Colon (tissue), 2 donors: Measurements from ENCODE around the gene TMEM130.

ENCODE experiments used
- FAIRE-seq: peaks from 2 replicates; lab custom pipeline; 2012; peaks lifted over from hg19 to GRCh38; lab: Jason Lieb, UNC
- donor health status: control.
- donor health status: control.

The TMEM130 gene

DNA sequence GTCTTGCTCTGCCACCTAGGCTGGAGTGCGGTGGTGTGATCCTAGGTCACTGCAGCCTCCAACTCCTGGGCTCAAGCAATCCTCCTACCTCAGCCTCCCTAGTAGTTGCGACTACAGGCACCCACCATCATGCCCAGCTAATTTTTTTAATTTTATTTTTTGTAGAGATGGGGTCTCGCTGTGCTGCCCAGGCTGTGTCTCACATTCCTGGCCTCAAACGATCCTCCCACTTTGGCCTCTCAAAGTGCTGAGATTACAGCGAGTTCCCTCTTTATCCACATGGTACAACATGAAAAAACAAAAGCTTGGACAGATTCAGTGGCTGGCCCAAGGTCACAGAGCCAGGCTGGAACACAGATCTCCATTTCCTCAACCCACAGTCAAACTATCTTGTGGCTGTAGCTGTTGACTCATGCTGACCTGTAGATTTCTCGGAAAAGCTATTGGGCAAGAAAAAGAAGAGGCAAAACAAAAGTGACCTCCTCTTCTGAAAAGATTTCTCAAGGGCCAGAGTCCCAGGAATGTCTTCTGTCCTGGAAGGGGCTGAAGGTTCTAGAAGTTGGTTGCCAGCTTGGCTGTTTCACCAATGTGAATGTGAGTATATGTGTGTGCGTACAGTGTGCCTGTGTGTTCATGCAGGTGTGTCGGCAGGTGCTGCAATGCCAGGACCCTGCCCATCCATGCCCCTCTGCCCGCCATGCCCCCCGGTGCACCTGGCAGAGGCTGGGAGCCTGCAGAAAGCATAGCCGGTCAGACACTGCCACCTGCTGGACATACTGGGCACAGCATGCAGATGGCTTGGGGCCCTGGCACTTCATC lies 28.4 kb downstream of the TMEM130 start:
- no peak for FAIRE-seq

GRCh38 chr7:98840722-98841121 lies 29.1 kb downstream of the TMEM130 start:
- FAIRE-seq, result no peak

GRCh38 chr7:98840096-98840495 lies 29.7 kb downstream of the TMEM130 start:
- no peak for FAIRE-seq

- no peak for FAIRE-seq
These were observed 32.2 kb downstream of the TMEM130 start for GRCh38 chr7:98837630-98837972.

- FAIRE-seq, result no peak
These were observed 32.8 kb downstream of the TMEM130 start for GRCh38 chr7:98836811-98837629.

GRCh38 chr7:98834949-98835348 lies 34.9 kb downstream of the TMEM130 start:
- FAIRE-seq, result no peak

DNA sequence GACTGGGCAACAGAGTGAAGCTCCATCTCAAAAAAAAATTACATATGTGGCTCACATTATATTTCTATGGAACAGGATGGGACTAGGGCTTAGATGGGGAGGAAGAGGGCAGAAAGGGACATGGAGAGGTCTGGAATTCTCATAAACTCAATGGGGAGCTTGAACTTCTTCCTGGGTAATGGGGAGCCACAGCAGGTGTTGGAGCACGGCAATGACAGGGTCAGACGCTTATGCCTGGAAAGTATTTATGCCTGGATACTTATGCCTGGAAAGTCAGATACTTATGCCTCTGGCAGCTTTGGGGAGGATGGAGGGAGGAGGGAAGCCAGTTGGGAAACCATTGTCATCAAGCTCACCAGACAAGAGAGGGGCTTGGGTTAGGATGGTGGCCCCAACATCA lies 36.8 kb downstream of the TMEM130 start:
- FAIRE-seq, result no peak

GRCh38 chr7:98831641-98832221 lies 38.1 kb downstream of the TMEM130 start:
- no peak for FAIRE-seq

DNA sequence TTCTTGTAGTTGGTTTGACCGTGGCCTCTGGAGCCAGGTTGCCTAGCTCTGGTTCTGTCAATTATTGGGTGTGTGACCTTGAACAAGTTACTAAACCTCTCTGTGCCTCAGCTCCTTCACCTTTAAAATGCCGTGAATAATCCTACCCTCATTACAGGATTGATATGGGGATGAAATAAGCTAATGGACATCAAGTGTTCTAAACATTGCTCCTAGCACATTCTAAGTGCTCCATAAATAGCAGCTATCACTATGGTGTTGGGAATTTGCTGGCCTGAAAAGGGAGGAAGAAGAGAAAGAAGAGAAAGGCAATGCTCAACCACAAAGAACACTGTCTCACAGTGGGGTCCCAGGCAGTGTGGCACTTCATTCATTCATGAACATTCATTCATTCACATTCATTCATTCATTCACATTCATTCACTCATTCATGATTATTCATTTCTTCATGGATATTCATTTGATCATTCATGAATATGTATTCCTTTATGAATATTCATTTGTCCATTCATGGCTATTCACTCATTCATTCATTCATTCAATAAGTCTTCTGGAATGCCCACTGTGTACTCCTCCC lies 38.8 kb downstream of the TMEM130 start:
- no peak for FAIRE-seq

GRCh38 chr7:98828368-98828767 lies 41.4 kb downstream of the TMEM130 start:
- no peak for FAIRE-seq

GRCh38 chr7:98827258-98827657 lies 42.6 kb downstream of the TMEM130 start:
- no peak for FAIRE-seq

GRCh38 chr7:98826811-98827231 lies 43.0 kb downstream of the TMEM130 start:
- FAIRE-seq, result no peak

DNA sequence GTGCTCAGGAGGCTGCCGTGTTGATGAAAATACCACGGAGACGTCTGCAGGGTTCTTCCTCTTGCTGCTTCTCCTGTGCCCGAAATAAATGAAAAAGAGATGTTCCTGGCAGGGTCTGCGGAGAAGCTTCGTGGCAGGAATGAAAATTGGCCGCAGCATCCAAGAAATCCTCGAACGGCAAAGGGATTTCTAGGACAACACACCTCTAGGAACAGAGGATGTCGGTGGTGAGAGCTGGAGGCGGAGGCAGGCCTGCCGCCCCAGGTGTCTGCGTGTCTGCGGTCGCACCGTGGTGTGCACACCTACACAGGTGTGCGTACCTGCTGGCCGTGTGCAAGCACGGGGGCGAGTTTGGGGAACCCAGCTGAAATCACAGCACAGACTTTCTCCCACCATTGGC lies 43.4 kb downstream of the TMEM130 start:
- no peak for FAIRE-seq

DNA sequence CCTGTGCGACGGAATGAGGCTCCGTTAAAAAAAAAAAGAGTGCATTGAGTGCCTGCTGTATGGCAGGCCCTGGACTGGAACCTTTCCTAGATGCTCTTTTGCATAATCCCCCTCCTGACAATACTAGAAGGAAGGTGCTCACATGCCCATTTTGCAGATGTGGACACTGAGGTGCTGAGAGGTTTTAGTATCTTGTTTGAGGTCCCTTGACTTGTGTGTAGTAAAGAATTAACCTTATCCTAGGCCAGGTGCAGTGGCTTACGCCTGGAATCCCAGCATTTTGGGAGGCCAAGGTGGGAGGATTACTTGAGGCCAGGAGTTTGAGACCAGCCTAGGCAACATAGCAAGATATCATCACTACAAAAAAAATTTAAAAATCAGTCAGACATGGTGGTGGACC lies 46.6 kb downstream of the TMEM130 start:
- no peak for FAIRE-seq

GRCh38 chr7:98821348-98821747 lies 48.5 kb downstream of the TMEM130 start:
- FAIRE-seq, result no peak

- FAIRE-seq, result no peak
These were observed 52.7 kb downstream of the TMEM130 start for GRCh38 chr7:98816967-98817710.

GRCh38 chr7:98816241-98816640 lies 53.6 kb downstream of the TMEM130 start:
- no peak for FAIRE-seq

- FAIRE-seq, result no peak
These were observed 54.5 kb downstream of the TMEM130 start for GRCh38 chr7:98815313-98815712.

GRCh38 chr7:98811299-98811698 lies 58.5 kb downstream of the TMEM130 start:
- no peak for FAIRE-seq

GRCh38 chr7:98810153-98810802 lies 59.5 kb downstream of the TMEM130 start:
- no peak for FAIRE-seq

GRCh38 chr7:98808751-98809460 lies 60.9 kb downstream of the TMEM130 start:
- FAIRE-seq, result no peak
